ENCODE data around the gene GRID2. TPM values are rescaled to one million over a fixed set of nuclear protein-coding genes. Genes with fewer than 3 reads are reported as not detected.

GRID2 gene
- total RNA-seq, 1 donor from 2014 or later, result not detected

DNA sequence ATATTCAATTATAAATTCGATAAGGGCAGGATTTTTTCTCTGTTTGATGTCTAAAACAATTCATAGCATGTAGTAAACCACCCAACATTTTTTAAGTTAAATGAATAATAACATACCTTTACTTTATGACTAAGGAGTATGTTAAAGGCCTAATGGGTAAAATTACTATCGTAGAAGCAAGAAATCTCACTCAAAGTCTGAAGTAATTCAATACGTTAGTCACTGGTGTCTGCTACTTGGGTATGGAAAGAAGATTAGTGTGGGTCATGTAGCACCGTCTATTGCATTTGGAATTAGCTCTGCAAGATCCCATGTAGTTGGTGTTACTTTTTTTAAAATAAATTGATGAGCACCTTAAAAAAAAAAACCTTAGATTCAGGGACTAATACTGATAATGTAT, 374.5 kb downstream of the GRID2 start:
- DNase-seq (ENCODE audit: low read depth in 2 of 2), result no peak

DNA sequence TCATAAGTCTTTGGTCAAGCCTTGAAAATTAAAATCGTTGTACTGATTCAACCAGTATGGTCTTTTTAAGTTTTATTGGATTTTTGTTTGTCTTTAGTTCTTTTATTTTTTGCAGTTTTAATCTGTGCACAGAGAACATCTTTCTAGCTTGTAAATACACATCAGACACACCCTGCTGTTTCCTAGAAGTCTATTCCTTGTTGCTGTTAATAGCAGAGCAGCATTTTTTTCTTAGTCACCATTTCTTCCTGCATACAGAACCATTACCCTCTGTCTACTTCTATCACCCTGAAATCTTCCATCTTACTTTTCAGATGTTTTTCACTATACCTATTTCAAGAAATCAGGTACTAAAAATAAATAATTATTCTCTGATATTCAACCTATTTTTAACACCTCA, 375.4 kb downstream of the GRID2 start:
- no peak for DNase-seq (ENCODE audit: low read depth in 2 of 2)

- DNase-seq (ENCODE audit: low read depth in 2 of 2), result no peak
Observed at GRCh38 chr4:92714640-92715039, 410.9 kb downstream of the GRID2 start.

GRCh38 chr4:92733231-92733630, 429.5 kb downstream of the GRID2 start:
- DNase-seq (ENCODE audit: low read depth in 2 of 2), result no peak

DNA sequence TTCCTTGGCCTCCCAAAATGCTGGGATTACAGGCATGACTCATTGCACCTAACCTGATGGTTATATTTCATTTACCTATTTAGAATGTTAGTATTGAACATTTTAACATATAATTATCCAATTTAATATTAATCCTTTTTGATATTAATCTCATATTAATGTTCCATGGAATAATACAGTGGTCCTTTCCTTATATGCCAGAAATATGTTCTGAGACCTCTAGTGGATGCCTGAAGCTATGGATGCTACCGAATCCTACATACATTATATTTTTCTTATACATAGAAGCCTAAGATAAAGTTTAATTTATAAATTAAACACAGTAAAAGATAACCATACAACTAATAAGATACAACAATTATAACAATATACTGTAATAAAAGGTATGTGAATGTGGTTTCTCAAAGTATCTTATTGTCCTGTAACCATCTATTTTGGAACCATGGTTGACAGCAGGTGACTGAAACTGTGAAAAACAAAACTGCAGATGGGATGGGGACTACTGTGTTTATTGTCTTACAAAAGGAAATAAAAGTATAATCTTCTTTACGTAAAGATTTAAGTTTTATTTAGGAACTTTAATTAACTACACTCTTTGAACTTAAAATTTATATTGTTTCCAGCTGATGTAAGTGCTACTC, 431.4 kb downstream of the GRID2 start:
- DNase-seq (ENCODE audit: low read depth in 2 of 2), result no peak

DNA sequence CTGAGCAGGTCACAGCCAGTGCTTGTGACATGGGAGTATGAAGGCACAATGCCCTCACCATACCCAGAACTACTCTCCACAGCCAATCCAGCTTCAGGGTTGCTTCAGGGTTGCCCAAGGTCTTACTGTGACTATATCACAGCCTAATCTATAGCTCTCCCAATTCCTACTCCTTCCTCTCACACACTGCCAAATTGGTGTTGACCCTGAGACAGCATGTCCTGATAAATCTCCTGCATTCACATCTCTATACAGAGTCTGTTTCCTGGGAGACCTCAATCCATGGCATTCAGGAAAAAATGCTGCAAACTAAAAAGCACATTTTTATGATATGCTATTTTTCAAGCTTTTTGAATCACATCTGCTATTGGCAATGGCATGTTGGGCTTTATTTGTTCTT, 456.7 kb downstream of the GRID2 start:
- no peak for DNase-seq (ENCODE audit: low read depth in 2 of 2)

- DNase-seq (ENCODE audit: low read depth in 2 of 2), result no peak
Observed at GRCh38 chr4:92776080-92776479, 472.3 kb downstream of the GRID2 start.

DNA sequence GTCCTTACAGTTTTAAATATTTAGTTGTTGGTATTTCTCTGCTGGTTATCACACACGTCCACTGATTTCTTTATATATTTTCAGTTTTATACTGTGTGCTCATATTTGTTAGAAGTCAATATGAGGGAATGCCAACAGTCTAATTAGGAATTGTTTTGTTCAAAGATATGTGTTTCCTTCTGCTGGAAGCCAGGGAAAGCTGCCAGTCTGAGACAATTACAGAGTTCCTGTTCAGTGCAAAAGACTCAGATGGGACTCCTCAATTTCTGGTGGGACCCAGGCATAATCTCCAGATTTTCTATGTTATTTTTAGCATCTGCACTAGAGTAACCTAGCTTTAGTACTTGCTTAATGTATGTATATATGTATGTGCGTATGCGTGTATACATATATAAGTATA, 486.0 kb downstream of the GRID2 start:
- DNase-seq (ENCODE audit: low read depth in 2 of 2), result no peak

GRCh38 chr4:92791871-92792440, 488.2 kb downstream of the GRID2 start:
- no peak for DNase-seq (ENCODE audit: low read depth in 2 of 2)

- DNase-seq (ENCODE audit: low read depth in 2 of 2), result no peak
Observed at GRCh38 chr4:92809381-92809780, 505.6 kb downstream of the GRID2 start.

GRCh38 chr4:92812652-92813051, 508.9 kb downstream of the GRID2 start:
- no peak for DNase-seq (ENCODE audit: low read depth in 2 of 2)

- DNase-seq (ENCODE audit: low read depth in 2 of 2), result no peak
Observed at GRCh38 chr4:92814677-92815076, 510.9 kb downstream of the GRID2 start.

GRCh38 chr4:92825256-92825655, 521.5 kb downstream of the GRID2 start:
- DNase-seq (ENCODE audit: low read depth in 2 of 2), result no peak

GRCh38 chr4:92825791-92826190, 522.0 kb downstream of the GRID2 start:
- no peak for DNase-seq (ENCODE audit: low read depth in 2 of 2)

DNA sequence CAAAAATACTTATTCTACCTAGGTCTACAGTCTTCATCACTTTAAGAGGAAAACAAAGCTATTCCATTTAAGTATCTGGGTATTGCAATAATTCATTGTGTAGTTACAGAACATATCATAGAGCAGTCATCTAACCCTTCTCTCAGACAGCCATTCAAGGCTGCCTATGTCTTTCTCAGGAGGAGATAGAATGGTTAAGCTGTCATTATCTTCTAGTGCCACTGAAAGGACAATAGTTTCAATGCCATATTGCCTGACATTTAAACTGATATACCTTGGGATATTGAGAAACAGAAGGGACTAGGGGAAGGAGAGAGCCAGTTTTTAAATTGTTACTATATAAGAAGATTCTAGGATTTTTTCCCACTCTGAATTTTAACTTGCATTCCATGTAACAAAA, 527.0 kb downstream of the GRID2 start:
- DNase-seq (ENCODE audit: low read depth in 2 of 2), result no peak

DNA sequence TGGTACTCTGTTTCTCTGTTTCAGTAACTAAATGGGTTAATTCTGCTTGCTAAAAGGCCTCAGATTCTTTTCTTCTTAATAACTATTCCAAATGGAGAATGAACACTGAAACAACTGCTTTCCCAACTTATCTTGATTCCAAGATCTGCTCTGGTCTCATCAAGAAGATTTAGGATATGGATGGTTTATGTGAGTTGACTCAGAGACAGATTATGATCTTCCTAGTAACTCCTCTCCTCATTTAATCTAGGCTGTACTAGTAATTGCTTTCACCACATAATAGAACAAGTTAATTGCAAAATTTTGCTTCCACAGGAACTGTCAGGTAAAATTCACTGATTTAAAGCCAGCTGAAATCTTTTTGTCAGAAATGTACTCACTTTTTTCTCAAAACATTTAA, 537.1 kb downstream of the GRID2 start:
- no peak for DNase-seq (ENCODE audit: low read depth in 2 of 2)

GRCh38 chr4:92843784-92844183, 540.0 kb downstream of the GRID2 start:
- DNase-seq (ENCODE audit: low read depth in 2 of 2), result no peak

GRCh38 chr4:92847026-92847425, 543.3 kb downstream of the GRID2 start:
- DNase-seq (ENCODE audit: low read depth in 2 of 2), result no peak

- DNase-seq (ENCODE audit: low read depth in 2 of 2), result no peak
Observed at GRCh38 chr4:92862509-92862908, 558.7 kb downstream of the GRID2 start.

DNA sequence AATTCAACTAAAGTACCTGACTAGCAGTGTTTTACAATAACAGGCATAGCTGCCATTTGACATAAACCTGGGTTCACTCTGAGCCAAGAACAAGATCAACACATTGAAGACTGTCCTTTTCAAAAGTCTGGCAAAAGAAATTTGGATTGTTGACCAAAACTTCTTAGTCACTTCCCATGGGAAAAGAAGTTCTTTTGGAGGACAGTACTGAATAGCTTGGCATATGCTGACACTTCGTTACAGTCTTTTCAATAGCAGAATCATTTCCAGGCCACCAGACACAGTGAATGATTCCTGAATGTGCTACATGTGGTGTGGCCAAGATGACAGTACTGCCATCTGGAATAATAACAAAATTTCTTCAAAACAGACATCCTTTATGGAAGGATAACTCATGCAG, 560.3 kb downstream of the GRID2 start:
- no peak for DNase-seq (ENCODE audit: low read depth in 2 of 2)

DNA sequence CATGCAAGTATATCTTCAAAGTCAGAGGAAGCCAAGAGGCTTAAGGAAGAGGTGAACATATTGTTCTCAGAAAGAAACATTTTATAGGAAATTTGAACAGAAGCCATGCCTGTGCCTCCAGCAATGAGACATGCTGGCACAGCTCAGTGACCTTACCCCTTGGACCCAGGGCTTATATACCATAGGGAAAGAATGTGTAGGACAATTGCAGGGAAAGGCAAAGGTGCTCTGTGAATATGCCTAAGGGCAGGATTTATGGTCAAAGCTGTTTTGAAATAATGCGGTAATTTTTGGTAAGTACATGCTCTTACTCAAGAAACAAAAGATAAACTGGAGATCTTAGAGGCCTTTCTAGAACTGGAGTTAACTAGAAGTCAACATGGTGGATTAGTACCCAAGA, 568.8 kb downstream of the GRID2 start:
- DNase-seq (ENCODE audit: low read depth in 2 of 2), result no peak

- no peak for DNase-seq (ENCODE audit: low read depth in 2 of 2)
Observed at GRCh38 chr4:92885632-92886031, 581.9 kb downstream of the GRID2 start.

- no peak for DNase-seq (ENCODE audit: low read depth in 2 of 2)
Observed at GRCh38 chr4:92952426-92952825, 648.7 kb downstream of the GRID2 start.

GRCh38 chr4:92952897-92953296, 649.1 kb downstream of the GRID2 start:
- no peak for DNase-seq (ENCODE audit: low read depth in 2 of 2)
